Transverse colon (tissue), 4 donors: ENCODE data around the gene SPACA6.

Experiments
- POLR2AphosphoS5 ChIP-seq, 3 donors: sonication (generic); formaldehyde crosslinking; IDR thresholded peaks; one replicate each; pipeline ENCODE4 v1.6.1; 2016; ENCODE audit warnings: antibody characterized with exemption in 3 of 3
- TF ChIP-seq, protein P1 (sequence below), 5 experiments: fragments of 200-600 bp in 3 of 5; fragments of 450-650 bp in 2 of 5; sonication (generic) in 3 of 5; IDR thresholded peaks; 1 replicate in 2 of 5; 2 replicates in 3 of 5; pipeline ENCODE4 v1.5.1; 2016 to 2017; ENCODE audit warnings: antibody characterized with exemption in 5 of 5, inconsistent platforms in 3 of 5, mild to moderate bottlenecking in 2 of 5, moderate library complexity in 1 of 5

DNA sequence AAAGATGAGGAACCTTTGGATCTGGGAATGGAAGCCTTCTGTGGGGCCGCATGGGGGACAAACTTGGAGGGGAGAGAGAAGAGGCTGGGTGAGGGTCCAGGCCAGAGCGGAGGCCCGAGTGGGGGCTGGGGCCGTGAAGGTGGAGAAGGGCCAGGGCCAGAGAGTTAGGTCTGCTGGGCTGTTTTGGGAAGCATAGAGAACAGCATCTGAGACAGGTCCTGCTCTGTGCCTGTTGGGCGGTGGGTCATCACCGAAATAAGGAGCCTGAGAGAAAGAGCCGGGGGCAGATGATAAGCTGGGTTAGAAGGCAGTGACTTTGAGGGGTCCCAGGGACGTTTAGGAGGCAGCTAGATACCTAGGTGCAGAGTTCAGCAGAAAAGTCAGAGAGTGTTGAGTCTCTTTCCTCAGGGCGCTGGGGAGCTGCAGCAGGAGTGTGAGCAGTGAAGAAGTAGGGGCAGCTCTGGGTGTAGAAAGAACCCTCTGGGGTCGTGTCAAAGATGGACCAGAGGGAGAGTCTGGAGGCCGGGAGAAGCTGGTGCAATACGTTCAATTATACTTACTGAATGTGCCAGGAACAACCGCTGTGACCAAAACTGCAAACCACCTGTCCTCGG lies 2.7 kb downstream of the SPACA6 start:
- TF ChIP-seq, protein P1, sequence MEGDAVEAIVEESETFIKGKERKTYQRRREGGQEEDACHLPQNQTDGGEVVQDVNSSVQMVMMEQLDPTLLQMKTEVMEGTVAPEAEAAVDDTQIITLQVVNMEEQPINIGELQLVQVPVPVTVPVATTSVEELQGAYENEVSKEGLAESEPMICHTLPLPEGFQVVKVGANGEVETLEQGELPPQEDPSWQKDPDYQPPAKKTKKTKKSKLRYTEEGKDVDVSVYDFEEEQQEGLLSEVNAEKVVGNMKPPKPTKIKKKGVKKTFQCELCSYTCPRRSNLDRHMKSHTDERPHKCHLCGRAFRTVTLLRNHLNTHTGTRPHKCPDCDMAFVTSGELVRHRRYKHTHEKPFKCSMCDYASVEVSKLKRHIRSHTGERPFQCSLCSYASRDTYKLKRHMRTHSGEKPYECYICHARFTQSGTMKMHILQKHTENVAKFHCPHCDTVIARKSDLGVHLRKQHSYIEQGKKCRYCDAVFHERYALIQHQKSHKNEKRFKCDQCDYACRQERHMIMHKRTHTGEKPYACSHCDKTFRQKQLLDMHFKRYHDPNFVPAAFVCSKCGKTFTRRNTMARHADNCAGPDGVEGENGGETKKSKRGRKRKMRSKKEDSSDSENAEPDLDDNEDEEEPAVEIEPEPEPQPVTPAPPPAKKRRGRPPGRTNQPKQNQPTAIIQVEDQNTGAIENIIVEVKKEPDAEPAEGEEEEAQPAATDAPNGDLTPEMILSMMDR (IDR thresholded peaks at IDR 0.05) = no peak
- no peak for TF ChIP-seq POLR2AphosphoS5 (IDR thresholded peaks at IDR 0.05)
